ENCODE measurements around the gene PLPP2. TPM values are rescaled to one million over a fixed set of nuclear protein-coding genes. Genes with fewer than 3 reads are reported as not detected.

Gene PLPP2
- total and polyA plus RNA-seq, 2 donors, result 2.6 to 5.8 TPM

DNA sequence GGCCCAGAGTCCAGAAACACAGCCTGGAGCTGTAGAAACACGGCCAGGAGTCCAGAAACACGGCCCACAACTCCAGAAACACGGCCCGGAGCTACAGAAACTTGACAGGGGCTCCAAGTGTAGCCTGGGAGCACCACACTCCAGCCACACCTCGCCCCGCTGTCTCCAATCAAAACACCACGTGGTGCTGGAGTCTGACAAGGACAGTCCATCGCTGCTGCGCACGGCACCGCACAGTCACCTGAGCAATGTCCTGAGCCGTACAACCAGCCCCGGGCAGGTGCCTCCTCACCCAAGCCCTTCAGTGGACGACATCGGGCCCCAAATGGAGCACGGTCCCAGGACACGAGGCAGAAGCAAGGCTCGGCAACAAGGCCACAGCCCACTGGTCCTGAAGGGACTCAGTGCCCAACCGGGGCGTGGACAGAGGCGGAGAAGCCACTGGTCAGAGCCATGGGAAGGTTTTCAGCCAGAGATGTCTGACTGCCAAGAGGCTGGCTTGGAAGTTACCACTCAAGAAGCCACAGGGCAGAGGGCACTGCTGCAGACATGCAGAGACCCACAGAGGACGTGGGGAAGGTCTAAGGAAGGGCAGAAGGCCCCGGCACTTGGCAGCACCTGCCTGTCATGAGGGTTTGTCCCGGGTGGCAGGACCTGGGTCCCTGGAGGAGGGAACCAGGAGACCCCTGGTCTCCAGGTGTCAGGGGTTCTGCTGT, 19.7 kb upstream of the PLPP2 start:
- DNase-seq (ENCODE audit: low read depth in 6 of 9, low spot score in 9 of 9), result no peak
- Histone ChIP-seq H3K4me3 (ENCODE audit: low read length in 2 of 2) (no peak overlapping the region), H3K27ac (ENCODE audit: low read depth in 1 of 2, low read length in 1 of 2) (no peak overlapping the region)

DNA sequence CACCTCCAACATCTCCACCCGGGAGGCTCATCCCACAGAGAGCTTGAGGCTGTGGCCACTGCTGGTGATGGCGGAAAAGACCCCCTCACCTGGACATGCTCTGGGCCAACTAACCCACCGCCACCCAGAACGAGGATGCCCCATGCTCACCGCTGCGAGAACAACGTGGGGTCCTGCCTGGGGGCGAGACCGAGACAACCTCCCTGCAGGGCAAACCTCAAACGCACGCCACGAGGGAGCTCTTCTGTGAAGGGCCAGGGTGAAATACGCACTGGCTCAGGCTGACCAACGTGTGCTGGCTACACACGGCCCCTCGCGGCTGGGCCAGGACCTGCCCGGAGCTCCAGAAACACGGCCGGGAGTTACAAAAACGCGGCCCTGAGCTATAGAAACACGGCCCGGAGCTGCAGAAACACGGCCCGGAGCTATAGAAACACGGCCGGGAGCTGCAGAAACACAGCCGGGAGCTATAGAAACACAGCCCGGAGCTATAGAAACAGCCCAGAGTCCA, 19.0 kb upstream of the PLPP2 start:
- WGBS, result 91% methylated on average over 30 of the region's 30 CpGs

More for the DNA sequence above, 19.7 kb upstream of the PLPP2 start:
- Histone ChIP-seq H3K36me3 (ENCODE audit: control insufficient read depth in 2 of 2, insufficient read depth in 2 of 2, low read length in 1 of 2) (peaks cover 42 to 83% of the 10 kb centered on the region in 2 donors), H3K4me1 (ENCODE audit: control insufficient read depth in 2 of 2, insufficient read depth in 2 of 2, low read length in 2 of 2) (no peaks in the 10 kb centered on the region), H3K27me3 (ENCODE audit: control insufficient read depth in 2 of 2, insufficient read depth in 1 of 2, low read length in 1 of 2) (no peaks in the 10 kb centered on the region), H3K9me3 (ENCODE audit: control insufficient read depth in 2 of 2, insufficient read depth in 1 of 2, low read length in 1 of 2) (no peaks in the 10 kb centered on the region)
- WGBS, result 97% methylated on average over 24 of the region's 24 CpGs

DNA sequence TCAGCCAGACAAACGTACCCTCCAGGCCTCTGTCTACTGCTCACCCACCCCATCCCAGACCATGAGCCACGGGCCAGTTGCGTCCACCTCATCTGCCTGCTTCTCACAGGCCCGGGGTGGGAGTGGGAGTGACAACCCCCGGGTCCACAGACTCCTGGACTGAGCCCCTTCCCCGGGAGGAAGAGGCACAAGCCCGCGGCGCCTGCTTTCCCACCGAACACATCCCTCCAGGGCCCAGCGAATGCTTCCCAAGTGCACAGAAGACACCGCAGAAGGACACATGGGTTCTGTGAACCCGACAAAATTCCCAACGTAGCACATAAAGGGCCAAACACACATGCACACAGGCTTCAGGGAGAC, 18.0 kb upstream of the PLPP2 start:
- H3K36me3 ChIP-seq (ENCODE audit: control insufficient read depth in 2 of 2, insufficient read depth in 2 of 2, low read length in 1 of 2), result peaks cover 44 to 80% of the 10 kb centered on the region in 2 donors
- no peak overlapping the region for H3K27ac ChIP-seq (ENCODE audit: low read depth in 1 of 2, low read length in 1 of 2)
- H3K27me3 ChIP-seq (ENCODE audit: control insufficient read depth in 2 of 2, insufficient read depth in 1 of 2, low read length in 1 of 2), result no peaks in the 10 kb centered on the region
- H3K4me3 ChIP-seq (ENCODE audit: low read length in 2 of 2), result no peak overlapping the region
- DNase-seq (ENCODE audit: low read depth in 6 of 9, low spot score in 9 of 9), result no peak
- H3K9me3 ChIP-seq (ENCODE audit: control insufficient read depth in 2 of 2, insufficient read depth in 1 of 2, low read length in 1 of 2), result no peaks in the 10 kb centered on the region
- H3K4me1 ChIP-seq (ENCODE audit: control insufficient read depth in 2 of 2, insufficient read depth in 2 of 2, low read length in 2 of 2), result no peaks in the 10 kb centered on the region
- WGBS, result 97% methylated on average over 14 of the region's 14 CpGs

More for the DNA sequence above, 19.0 kb upstream of the PLPP2 start:
- H3K27ac ChIP-seq (ENCODE audit: low read depth in 1 of 2, low read length in 1 of 2), result no peak overlapping the region
- H3K36me3 ChIP-seq (ENCODE audit: control insufficient read depth in 2 of 2, insufficient read depth in 2 of 2, low read length in 1 of 2), result peaks cover 48 to 86% of the 10 kb centered on the region in 2 donors
- H3K9me3 ChIP-seq (ENCODE audit: control insufficient read depth in 2 of 2, insufficient read depth in 1 of 2, low read length in 1 of 2), result no peaks in the 10 kb centered on the region
- peak in 1 of 9 donors; percentile 18 for DNase-seq (ENCODE audit: low read depth in 6 of 9, low spot score in 9 of 9)
- no peaks in the 10 kb centered on the region for H3K4me1 ChIP-seq (ENCODE audit: control insufficient read depth in 2 of 2, insufficient read depth in 2 of 2, low read length in 2 of 2)
- no peak overlapping the region for H3K4me3 ChIP-seq (ENCODE audit: low read length in 2 of 2)
- no peaks in the 10 kb centered on the region for H3K27me3 ChIP-seq (ENCODE audit: control insufficient read depth in 2 of 2, insufficient read depth in 1 of 2, low read length in 1 of 2)

DNA sequence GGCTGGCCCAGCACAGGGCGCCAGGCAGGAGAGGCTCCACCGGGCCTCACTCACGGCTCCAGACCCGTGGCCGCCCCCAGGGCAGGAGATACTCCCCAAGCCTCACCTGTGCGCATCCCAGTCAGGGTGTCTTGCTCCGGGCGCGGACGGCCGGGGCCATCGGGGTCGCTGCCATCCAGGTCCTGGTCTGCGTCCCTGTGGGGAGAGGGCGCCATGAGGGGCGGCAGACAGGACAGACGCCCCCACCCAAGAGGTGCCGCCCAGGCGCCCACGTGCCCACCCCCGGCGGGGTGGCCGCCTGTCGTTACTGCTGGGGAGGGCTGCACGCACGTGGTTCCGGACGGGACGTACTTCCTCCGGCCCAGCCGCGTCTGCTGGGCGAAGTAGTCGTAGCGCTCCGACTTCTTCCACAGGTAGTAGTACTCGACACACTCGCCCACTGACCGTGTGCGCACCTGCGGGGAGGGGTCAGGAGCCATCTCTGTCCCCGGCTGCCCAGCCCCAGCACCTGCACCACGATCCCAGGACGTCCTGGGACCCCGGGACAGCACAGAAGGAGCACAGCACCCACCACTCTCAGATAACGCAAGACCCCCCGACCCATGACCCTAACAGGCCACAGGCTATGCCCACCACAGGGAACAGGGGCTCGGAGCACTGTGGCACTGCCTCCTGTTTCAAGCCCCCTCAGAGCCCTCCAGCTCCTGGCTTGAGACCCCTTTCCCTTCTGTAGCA, 17.4 kb upstream of the PLPP2 start:
- WGBS, result 98% methylated on average over 48 of the region's 48 CpGs

DNA sequence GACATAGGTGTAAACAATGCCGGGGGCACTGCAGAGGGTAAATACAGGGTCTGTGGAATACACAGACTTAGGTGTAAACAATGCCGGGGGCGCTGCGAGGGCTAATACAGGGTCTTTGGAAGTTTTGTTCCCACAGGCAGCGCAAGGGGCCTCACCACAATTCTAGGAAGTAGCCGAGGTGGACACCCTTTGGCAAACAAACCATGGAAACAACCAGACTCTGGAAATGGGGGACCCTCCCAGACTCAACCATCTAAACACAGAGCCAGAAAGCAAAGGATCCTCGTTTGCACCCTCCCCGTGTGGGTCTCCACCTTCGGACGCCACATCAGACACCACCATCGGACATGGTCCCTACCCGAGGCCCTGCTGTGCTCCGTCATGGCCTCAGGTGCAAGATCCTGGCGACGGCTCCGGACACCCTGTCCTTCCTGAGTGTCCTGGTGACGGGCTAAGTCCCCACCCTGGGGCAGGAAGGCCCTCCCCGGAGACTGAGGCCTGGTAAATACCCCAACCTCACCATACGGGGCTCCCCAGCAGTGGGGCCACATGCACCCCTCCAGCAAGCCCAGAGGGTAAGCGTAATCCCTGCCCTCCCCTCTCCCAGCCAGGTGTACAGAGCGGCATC, 16.7 kb upstream of the PLPP2 start:
- no peaks in the 10 kb centered on the region for H3K27me3 ChIP-seq (ENCODE audit: control insufficient read depth in 2 of 2, insufficient read depth in 1 of 2, low read length in 1 of 2)
- H3K4me1 ChIP-seq (ENCODE audit: control insufficient read depth in 2 of 2, insufficient read depth in 2 of 2, low read length in 2 of 2), result no peaks in the 10 kb centered on the region
- no peaks in the 10 kb centered on the region for H3K9me3 ChIP-seq (ENCODE audit: control insufficient read depth in 2 of 2, insufficient read depth in 1 of 2, low read length in 1 of 2)
- H3K4me3 ChIP-seq (ENCODE audit: low read length in 2 of 2), result no peak overlapping the region
- whole genome bisulfite sequencing, result 96% methylated on average over 21 of the region's 21 CpGs
- H3K27ac ChIP-seq (ENCODE audit: low read depth in 1 of 2, low read length in 1 of 2), result no peak overlapping the region
- DNase-seq (ENCODE audit: low read depth in 6 of 9, low spot score in 9 of 9), result no peak
- H3K36me3 ChIP-seq (ENCODE audit: control insufficient read depth in 2 of 2, insufficient read depth in 2 of 2, low read length in 1 of 2), result peaks cover 39 to 68% of the 10 kb centered on the region in 2 donors

More for the DNA sequence above, 17.4 kb upstream of the PLPP2 start:
- DNase-seq (ENCODE audit: low read depth in 6 of 9, low spot score in 9 of 9), result no peak
- H3K4me1 ChIP-seq (ENCODE audit: control insufficient read depth in 2 of 2, insufficient read depth in 2 of 2, low read length in 2 of 2), result no peaks in the 10 kb centered on the region
- H3K4me3 ChIP-seq (ENCODE audit: low read length in 2 of 2), result no peak overlapping the region
- no peaks in the 10 kb centered on the region for H3K27me3 ChIP-seq (ENCODE audit: control insufficient read depth in 2 of 2, insufficient read depth in 1 of 2, low read length in 1 of 2)
- peaks cover 39 to 74% of the 10 kb centered on the region in 2 donors for H3K36me3 ChIP-seq (ENCODE audit: control insufficient read depth in 2 of 2, insufficient read depth in 2 of 2, low read length in 1 of 2)
- no peaks in the 10 kb centered on the region for H3K9me3 ChIP-seq (ENCODE audit: control insufficient read depth in 2 of 2, insufficient read depth in 1 of 2, low read length in 1 of 2)
- no peak overlapping the region for H3K27ac ChIP-seq (ENCODE audit: low read depth in 1 of 2, low read length in 1 of 2)

DNA sequence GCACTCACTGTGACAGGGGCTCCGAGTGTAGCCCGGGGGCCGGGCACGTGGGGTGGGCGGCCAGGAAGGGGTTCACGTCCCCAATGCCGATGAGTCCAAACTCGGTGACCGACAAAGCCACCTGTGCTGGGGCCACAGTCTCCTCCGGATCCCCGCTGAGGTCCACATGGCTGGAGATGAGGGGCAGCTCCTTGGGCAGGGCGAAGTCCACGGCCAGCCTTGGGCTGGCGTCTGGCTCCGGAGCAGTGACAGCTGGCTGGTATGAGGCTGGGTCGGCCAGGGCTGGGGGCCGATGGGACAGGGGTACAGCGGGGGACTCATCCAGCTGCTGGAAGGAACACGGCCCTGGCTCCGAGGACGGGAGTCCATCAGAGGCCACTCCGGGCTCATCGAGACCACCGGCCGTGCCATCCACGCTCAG, 15.9 kb upstream of the PLPP2 start:
- H3K36me3 ChIP-seq (ENCODE audit: control insufficient read depth in 2 of 2, insufficient read depth in 2 of 2, low read length in 1 of 2), result peaks cover 39 to 67% of the 10 kb centered on the region in 2 donors
- 98% methylated on average over 26 of the region's 26 CpGs for WGBS
- H3K27me3 ChIP-seq (ENCODE audit: control insufficient read depth in 2 of 2, insufficient read depth in 1 of 2, low read length in 1 of 2), result no peaks in the 10 kb centered on the region
- H3K4me3 ChIP-seq (ENCODE audit: low read length in 2 of 2), result no peak overlapping the region
- H3K4me1 ChIP-seq (ENCODE audit: control insufficient read depth in 2 of 2, insufficient read depth in 2 of 2, low read length in 2 of 2), result no peaks in the 10 kb centered on the region
- no peak overlapping the region for H3K27ac ChIP-seq (ENCODE audit: low read depth in 1 of 2, low read length in 1 of 2)
- DNase-seq (ENCODE audit: low read depth in 6 of 9, low spot score in 9 of 9), result no peak
- no peaks in the 10 kb centered on the region for H3K9me3 ChIP-seq (ENCODE audit: control insufficient read depth in 2 of 2, insufficient read depth in 1 of 2, low read length in 1 of 2)

DNA sequence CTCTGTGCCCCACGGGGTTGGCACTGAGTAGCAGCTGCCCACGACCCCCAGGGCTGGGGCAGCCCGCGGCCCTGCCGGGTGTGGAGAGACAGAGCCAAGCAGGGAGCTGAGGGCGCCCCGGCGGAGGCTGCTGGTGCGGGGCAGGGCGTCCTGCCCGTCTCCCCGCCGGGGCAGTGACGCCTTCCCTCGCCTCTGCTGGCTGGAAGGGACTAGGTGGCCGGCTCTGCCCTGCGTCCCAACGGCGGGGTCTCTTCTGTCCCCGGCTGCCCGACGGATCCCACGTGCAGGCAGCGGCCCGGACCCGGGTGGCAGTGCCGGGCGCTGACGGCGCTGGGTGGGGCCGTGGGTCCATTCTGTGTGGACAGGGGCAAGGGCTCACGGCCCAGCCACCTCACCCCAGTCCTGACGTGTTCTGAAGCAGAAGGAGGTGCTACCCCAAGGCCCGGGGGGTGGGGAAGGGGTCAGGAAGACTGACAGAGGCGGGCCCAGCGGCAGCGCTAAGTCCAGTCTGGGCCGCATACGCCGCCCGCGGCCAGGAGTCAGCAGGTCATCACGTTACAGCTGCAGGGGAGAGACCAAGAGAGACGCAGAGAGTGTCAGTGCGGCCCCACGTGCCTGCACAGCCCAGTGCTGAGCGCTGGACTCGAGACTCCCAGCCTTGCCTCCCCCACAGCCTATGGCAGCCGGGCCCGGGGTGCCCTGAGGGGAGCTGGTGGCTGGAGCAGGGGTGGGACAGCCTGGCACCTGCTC, 15.1 kb upstream of the PLPP2 start:
- no peak for DNase-seq (ENCODE audit: low read depth in 6 of 9, low spot score in 9 of 9)
- H3K27ac ChIP-seq (ENCODE audit: low read depth in 1 of 2, low read length in 1 of 2), result no peak overlapping the region
- 97% methylated on average over 50 of the region's 50 CpGs for WGBS
- no peaks in the 10 kb centered on the region for H3K27me3 ChIP-seq (ENCODE audit: control insufficient read depth in 2 of 2, insufficient read depth in 1 of 2, low read length in 1 of 2)
- peaks cover 35 to 62% of the 10 kb centered on the region in 2 donors for H3K36me3 ChIP-seq (ENCODE audit: control insufficient read depth in 2 of 2, insufficient read depth in 2 of 2, low read length in 1 of 2)
- H3K4me1 ChIP-seq (ENCODE audit: control insufficient read depth in 2 of 2, insufficient read depth in 2 of 2, low read length in 2 of 2), result no peaks in the 10 kb centered on the region
- no peak overlapping the region for H3K4me3 ChIP-seq (ENCODE audit: low read length in 2 of 2)
- H3K9me3 ChIP-seq (ENCODE audit: control insufficient read depth in 2 of 2, insufficient read depth in 1 of 2, low read length in 1 of 2), result no peaks in the 10 kb centered on the region

DNA sequence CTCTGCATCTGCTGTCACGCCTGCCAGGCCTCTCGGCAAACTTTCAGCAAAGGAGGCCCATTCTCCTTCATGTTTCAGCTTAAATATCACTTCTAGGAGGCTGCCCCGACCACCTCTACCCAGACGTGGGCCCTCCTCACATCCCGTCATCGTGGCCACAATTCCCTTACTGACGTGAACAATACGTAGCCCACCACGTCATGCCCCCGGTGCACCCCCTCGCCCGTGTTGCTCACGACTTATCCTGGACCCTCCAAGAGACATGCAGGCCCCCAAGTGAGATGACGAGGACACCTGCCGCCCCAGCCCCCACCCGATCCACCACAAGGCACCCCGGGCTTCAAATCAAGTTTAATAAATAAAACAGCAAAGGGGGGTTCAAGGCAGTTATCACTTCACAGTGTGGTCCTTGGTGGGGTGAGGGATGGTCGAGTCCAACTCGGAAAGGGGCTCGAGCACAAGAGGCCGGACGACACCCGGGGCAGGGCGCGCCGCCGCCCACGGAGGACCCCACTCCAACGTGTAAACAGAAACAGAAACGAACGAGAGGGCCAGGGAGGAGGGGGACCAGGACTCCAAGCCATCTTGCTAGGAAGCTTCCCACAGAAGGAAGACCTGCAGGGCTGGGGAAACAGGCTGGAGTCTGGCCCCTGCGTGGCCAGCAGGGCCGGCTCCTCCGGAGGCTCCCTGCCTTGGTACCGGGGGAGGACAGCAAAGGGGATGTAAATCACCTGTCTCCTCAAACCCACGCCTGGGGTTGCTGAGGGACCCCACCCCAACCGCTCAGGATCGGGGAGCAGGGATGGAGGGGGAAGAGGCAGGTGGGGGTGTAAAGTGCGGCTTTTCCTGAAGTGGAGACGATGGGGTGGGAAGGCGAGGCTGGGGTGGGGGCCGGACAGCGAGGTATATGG, 14.3 kb upstream of the PLPP2 start:
- Histone ChIP-seq H3K36me3 (ENCODE audit: control insufficient read depth in 2 of 2, insufficient read depth in 2 of 2, low read length in 1 of 2) (peaks cover 32 to 54% of the 10 kb centered on the region in 2 donors), H3K4me3 (ENCODE audit: low read length in 2 of 2) (no peak overlapping the region), H3K4me1 (ENCODE audit: control insufficient read depth in 2 of 2, insufficient read depth in 2 of 2, low read length in 2 of 2) (no peaks in the 10 kb centered on the region), H3K27me3 (ENCODE audit: control insufficient read depth in 2 of 2, insufficient read depth in 1 of 2, low read length in 1 of 2) (no peaks in the 10 kb centered on the region), H3K9me3 (ENCODE audit: control insufficient read depth in 2 of 2, insufficient read depth in 1 of 2, low read length in 1 of 2) (no peaks in the 10 kb centered on the region), H3K27ac (ENCODE audit: low read depth in 1 of 2, low read length in 1 of 2) (no peak overlapping the region)
- DNase-seq (ENCODE audit: low read depth in 6 of 9, low spot score in 9 of 9), result no peak
- whole genome bisulfite sequencing, result 98% methylated on average over 43 of the region's 43 CpGs

Measured in thymus (tissue), 11 donors.